HG02678 (cell line): ENCODE measurements around the gene XAGE3.
"Not testable (repeated sequence)": the region's sequence is repeated elsewhere in the genome, so short reads cannot be mapped to it uniquely, and the experiment has no call there.

ENCODE experiments used
- ATAC-seq: cut with Tn5 transposase; IDR thresholded peaks from one replicate; pipeline ENCODE4 v1.9.1; 2021; ENCODE audit warnings: mild to moderate bottlenecking, moderate library complexity; ENCODE audit not compliant: unreplicated experiment

Gene XAGE3

GRCh38 chrX:52867610-52868348, at the start of gene XAGE3:
XAGE3 (minus strand) TSS chrX:52868083; CDS start chrX:52867133, 950 bp downstream.
- ATAC-seq = no peak

GRCh38 chrX:52914704-52915103, 46.8 kb upstream of the XAGE3 start:
- not testable (repeated sequence) for ATAC-seq

- not testable (repeated sequence) for ATAC-seq
Observed at GRCh38 chrX:52913681-52914080, 45.8 kb upstream of the XAGE3 start.

GRCh38 chrX:52909313-52909969, 41.6 kb upstream of the XAGE3 start:
- not testable (repeated sequence) for ATAC-seq

- ATAC-seq = not testable (repeated sequence)
Observed at GRCh38 chrX:52907900-52908299, 40.0 kb upstream of the XAGE3 start.

GRCh38 chrX:52907137-52907536, 39.3 kb upstream of the XAGE3 start:
- not testable (repeated sequence) for ATAC-seq

GRCh38 chrX:52906072-52906471, 38.2 kb upstream of the XAGE3 start:
- ATAC-seq = not testable (repeated sequence)

- ATAC-seq = not testable (repeated sequence)
Observed at GRCh38 chrX:52905531-52905930, 37.6 kb upstream of the XAGE3 start.

- ATAC-seq = peak; percentile 91
Observed at GRCh38 chrX:52896855-52897709, 29.2 kb upstream of the XAGE3 start, which contains the start of gene FAM156B. FAM156B (plus strand) TSS chrX:52897330; CDS start chrX:52907226, 9,896 bp downstream.

GRCh38 chrX:52896438-52896837, 28.6 kb upstream of the XAGE3 start:
- ATAC-seq = peak; percentile 23

GRCh38 chrX:52888090-52888489, 20.2 kb upstream of the XAGE3 start:
- ATAC-seq = not testable (repeated sequence)

- ATAC-seq = not testable (repeated sequence)
Observed at GRCh38 chrX:52887459-52887858, 19.6 kb upstream of the XAGE3 start.

- not testable (repeated sequence) for ATAC-seq
Observed at GRCh38 chrX:52876386-52876785, 8.5 kb upstream of the XAGE3 start.

- ATAC-seq = not testable (repeated sequence)
Observed at GRCh38 chrX:52875436-52875835, 7.6 kb upstream of the XAGE3 start.

- ATAC-seq = no peak
Observed at GRCh38 chrX:52874661-52875060, 6.8 kb upstream of the XAGE3 start.

GRCh38 chrX:52873825-52874224, 5.9 kb upstream of the XAGE3 start:
- not testable (repeated sequence) for ATAC-seq

- ATAC-seq = no peak
Observed at GRCh38 chrX:52870046-52870445, 2.2 kb upstream of the XAGE3 start.

- no peak for ATAC-seq
Observed at GRCh38 chrX:52865343-52865998, 2.4 kb downstream of the XAGE3 start.

- ATAC-seq = not testable (repeated sequence)
Observed at GRCh38 chrX:52856991-52857525, 10.8 kb downstream of the XAGE3 start.

- no peak for ATAC-seq
Observed at GRCh38 chrX:52852110-52852860, 15.6 kb downstream of the XAGE3 start.
